Activated naive CD8-positive, alpha-beta T cell treated with anti-CD3 and anti-CD28 coated beads, Interleukin-2, amount 10 ng/mL, durations not matched to agents 7 days and 5 days (primary cell): ENCODE results near the gene HYOU1. TPM values are rescaled to one million over a fixed set of nuclear protein-coding genes. Genes with fewer than 3 reads are reported as not detected.
"Not testable (repeated sequence)": the region's sequence is repeated elsewhere in the genome, so short reads cannot be mapped to it uniquely, and the experiment has no call there.

Experiments used
- ATAC-seq: fragments of 150-1000 bp; cut with Tn5 transposase; one replicate; pipeline ENCODE4 v1.10.0; 2021; ENCODE audit warnings: low read depth, moderate library complexity
- POLR2A ChIA-PET: fragments of 350-600 bp; sonication (Branson Sonifier 250); formaldehyde crosslinking; loops from one replicate; lab custom pipeline; 2021; ENCODE audit warnings: antibody characterized with exemption; lab: Charles Lee
- DNase-seq: peaks from one replicate; pipeline ENCODE4 v3.0.0; 2021
- H3K27ac Mint-ChIP-seq: one replicate; pipeline ENCODE4 v1.8.0; 2022; ENCODE audit warnings: mild to moderate bottlenecking, mixed read lengths
- H3K27me3 Mint-ChIP-seq: one replicate; pipeline ENCODE4 v1.8.0; 2022; ENCODE audit warnings: mild to moderate bottlenecking, moderate library complexity, mixed read lengths
- H3K36me3 Mint-ChIP-seq: one replicate; pipeline ENCODE4 v1.8.0; 2021; ENCODE audit warnings: mild to moderate bottlenecking, mixed read lengths
- H3K4me1 Mint-ChIP-seq: one replicate; pipeline ENCODE4 v1.8.0; 2021; ENCODE audit warnings: mixed read lengths
- H3K4me3 Mint-ChIP-seq: one replicate; pipeline ENCODE4 v1.8.0; 2022; ENCODE audit warnings: mild to moderate bottlenecking, moderate library complexity, mixed read lengths
- H3K9me3 Mint-ChIP-seq: one replicate; pipeline ENCODE4 v1.8.0; 2021; ENCODE audit warnings: mixed read lengths
- total RNA-seq, 2 experiments: library from RNA; stranded (reverse); gene quantifications; one replicate each; pipeline ENCODE4 v1.2.3, GENCODE V29; 2021

HYOU1 gene
- total RNA-seq, 2 experiments from 2014 or later = 76.5 to 83.1 TPM

GRCh38 chr11:119023741-119024140 is 33.3 kb downstream of the HYOU1 start:
- H3K27ac Mint-ChIP-seq = peak overlapping the region; percentile 44
- peaks cover 27% of the 10 kb centered on the region for H3K36me3 Mint-ChIP-seq
- no peak overlapping the region for H3K4me3 Mint-ChIP-seq

DNA sequence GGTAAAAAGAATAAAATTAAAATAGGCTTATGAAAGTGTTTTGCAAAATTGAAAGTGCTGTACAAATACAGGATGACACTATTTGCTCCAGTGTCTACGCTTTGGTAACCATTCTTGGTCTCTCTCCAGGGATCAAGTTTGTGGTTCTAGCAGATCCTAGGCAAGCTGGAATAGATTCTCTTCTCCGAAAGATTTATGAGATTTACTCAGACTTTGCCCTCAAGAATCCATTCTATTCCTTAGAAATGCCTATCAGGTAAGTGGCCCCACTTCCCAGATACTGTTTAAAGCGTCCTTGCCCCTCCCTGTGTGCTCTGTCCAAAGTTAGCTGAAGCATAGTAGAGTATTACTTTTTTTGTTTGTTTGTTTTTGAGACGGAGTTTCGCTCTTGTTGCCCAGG is 35.4 kb downstream of the HYOU1 start:
- POLR2A ChIA-PET = interaction anchor here (0.6 kb wide), 1 partner anchor 62 kb away, joined by 3 read pairs; no protein-coding TSS in a partner anchor
- DNase-seq (no peak), ATAC-seq (no peak)
- Mint-ChIP-seq H3K9me3 (no peaks in the 10 kb centered on the region), H3K36me3 (peaks cover 33% of the 10 kb centered on the region), H3K27me3 (no peaks in the 10 kb centered on the region), H3K4me1 (peaks cover 31% of the 10 kb centered on the region), H3K4me3 (no peak overlapping the region), H3K27ac (no peak overlapping the region)

More at GRCh38 chr11:119023741-119024140, 33.3 kb downstream of the HYOU1 start:
- POLR2A ChIA-PET = interaction anchor here (1.2 to 1.9 kb wide), 2 partner anchors 8 to 44 kb away, joined by 4 read pairs; partner anchors contain the start of gene VPS11
- H3K27me3 Mint-ChIP-seq = no peaks in the 10 kb centered on the region
- H3K4me1 Mint-ChIP-seq = peaks cover 35% of the 10 kb centered on the region
- no peak for DNase-seq
- no peaks in the 10 kb centered on the region for H3K9me3 Mint-ChIP-seq
- no peak for ATAC-seq

GRCh38 chr11:119019996-119020395 is 37.0 kb downstream of the HYOU1 start:
- Mint-ChIP-seq H3K4me1 (peaks cover 38% of the 10 kb centered on the region), H3K27me3 (no peaks in the 10 kb centered on the region), H3K9me3 (no peaks in the 10 kb centered on the region), H3K36me3 (peaks cover 36% of the 10 kb centered on the region), H3K27ac (peak overlapping the region; percentile 100), H3K4me3 (peak overlapping the region; percentile 99)
- DNase-seq (no peak), ATAC-seq (no peak)
- POLR2A ChIA-PET = interaction anchor here (1.8 to 3.9 kb wide), 3 partner anchors 23 to 228 kb away, joined by 4 to 34 read pairs (median 9); partner anchors contain the start of genes CENATAC and HYOU1

- Mint-ChIP-seq H3K9me3 (no peaks in the 10 kb centered on the region), H3K4me3 (peak within 1 kb of the TSS; percentile 99), H3K27ac (peak within 1 kb of the TSS; percentile 100), H3K27me3 (no peaks in the 10 kb centered on the region), H3K36me3 (peaks cover 39% of the 10 kb centered on the region), H3K4me1 (peaks cover 26% of the 10 kb centered on the region)
- DNase-seq = peak; percentile 91
- POLR2A ChIA-PET = interaction anchor here (0.5 to 3.9 kb wide), 23 partner anchors 8 to 582 kb away, joined by 3 to 34 read pairs (median 4); partner anchors contain the start of genes CBL, CENATAC, DDX6 and DPAGT1
- peak; percentile 92 for ATAC-seq
Measured at GRCh38 chr11:119018074-119018938, 38.7 kb downstream of the HYOU1 start, which contains the start of the genes RPS25 and TRAPPC4. TSS of gene RPS25 (minus strand) at chr11:119018343. CDS start at chr11:119018284, 59 bp downstream. TSS of gene TRAPPC4 (plus strand) at chr11:119018766. CDS start at chr11:119018796, 30 bp downstream.

DNA sequence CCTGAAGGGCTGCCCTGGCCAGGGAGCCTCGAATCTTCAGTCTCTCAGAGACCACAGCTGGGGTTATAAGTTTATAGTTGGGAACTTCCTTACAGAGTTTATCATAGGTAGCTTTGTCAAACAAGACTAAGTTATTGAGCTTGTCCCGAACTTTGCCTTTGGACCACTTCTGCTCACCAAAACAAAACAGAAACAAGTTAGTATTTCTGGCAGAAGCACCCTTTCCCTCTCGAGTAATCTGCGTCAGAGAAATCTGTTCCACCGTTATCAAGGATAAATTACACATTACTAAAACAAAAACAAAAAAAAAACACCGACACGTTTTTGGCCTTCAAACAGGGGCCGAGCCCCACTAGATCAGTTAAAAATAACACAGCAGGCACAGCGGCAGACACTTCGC is 39.6 kb downstream of the HYOU1 start:
- not testable (repeated sequence) for H3K9me3 Mint-ChIP-seq, DNase-seq, H3K27me3 Mint-ChIP-seq, ATAC-seq
- Mint-ChIP-seq H3K4me3 (peak overlapping the region; percentile 99), H3K27ac (peak overlapping the region; percentile 100), H3K4me1 (peaks cover 29% of the 10 kb centered on the region), H3K36me3 (peaks cover 43% of the 10 kb centered on the region)
- POLR2A ChIA-PET = interaction anchor here (0.9 to 3.9 kb wide), 5 partner anchors 8 to 89 kb away, joined by 3 to 34 read pairs (median 5); partner anchors contain the start of genes CENATAC and SLC37A4

DNA sequence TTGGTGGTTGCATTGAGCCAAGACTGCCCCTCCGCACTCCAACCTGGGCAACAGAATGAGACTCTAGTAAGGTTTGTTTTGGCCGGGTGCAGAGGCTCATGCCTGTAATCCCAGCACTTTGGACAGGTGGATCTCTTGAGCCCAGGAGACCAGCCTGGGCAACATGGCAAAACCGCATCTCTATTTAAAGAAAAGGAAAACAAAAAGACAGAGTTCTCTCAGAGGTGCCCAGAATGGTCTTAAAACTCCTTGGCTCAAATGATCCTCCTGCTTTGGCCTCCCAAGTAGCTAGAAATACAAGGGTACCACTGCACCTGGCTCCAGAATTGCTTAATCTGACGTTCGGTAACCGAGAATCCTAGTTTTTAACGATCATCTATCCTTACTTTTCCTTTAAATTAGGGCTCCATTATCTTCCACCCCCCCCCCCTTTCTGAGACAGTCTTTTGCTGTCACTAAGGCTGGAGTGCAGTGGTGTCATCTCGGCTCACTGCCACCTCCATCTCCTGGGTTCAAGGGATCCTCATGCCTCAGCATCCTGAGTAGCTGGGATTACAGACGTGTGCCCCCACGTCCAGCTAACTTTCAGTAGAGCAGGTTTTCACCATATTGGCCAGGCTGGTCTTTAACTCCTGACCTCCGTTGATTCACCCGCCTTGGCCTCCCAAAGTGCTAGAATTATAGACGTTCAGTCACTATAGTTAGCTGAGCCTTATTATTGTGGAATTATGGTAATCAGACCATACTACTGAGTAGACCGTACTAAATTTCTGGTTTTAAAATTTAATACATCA is 40.6 kb downstream of the HYOU1 start:
- Mint-ChIP-seq H3K4me1 (peaks cover 28% of the 10 kb centered on the region), H3K4me3 (peak overlapping the region; percentile 99), H3K27me3 (no peaks in the 10 kb centered on the region), H3K36me3 (peaks cover 41% of the 10 kb centered on the region), H3K9me3 (no peaks in the 10 kb centered on the region), H3K27ac (no peak overlapping the region)
- POLR2A ChIA-PET = interaction anchor here (0.8 to 1.3 kb wide), 5 partner anchors 8 to 86 kb away, joined by 3 to 7 read pairs (median 4); partner anchors contain the start of genes CENATAC and VPS11
- DNase-seq (no peak), ATAC-seq (no peak)

DNA sequence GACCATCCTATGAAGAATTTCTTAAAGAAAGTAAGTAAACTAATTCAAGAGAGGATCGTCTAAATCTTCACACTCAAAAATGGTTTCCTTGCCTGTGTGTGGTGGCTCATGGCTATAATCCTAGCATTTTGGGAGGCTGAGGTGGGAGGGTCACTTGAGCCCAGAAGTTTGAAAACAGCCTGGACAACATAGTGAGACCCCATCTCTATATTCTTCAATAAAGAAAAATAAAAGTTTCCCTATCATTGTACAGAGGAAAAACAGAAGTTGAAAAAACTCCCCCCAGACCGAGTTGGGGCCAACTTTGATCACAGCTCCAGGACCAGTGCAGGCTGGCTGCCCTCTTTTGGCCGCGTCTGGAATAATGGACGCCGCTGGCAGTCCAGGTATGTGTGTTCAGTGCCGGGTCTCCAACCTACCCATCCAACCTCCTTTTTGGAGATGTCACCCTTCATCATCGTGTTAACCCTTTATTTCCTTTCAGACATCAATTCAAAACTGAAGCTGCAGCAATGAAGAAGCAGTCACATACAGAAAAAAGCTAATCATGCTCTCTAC is 41.9 kb downstream of the HYOU1 start:
- no peaks in the 10 kb centered on the region for H3K9me3 Mint-ChIP-seq
- peak overlapping the region; percentile 22 for H3K4me3 Mint-ChIP-seq
- H3K36me3 Mint-ChIP-seq = peaks cover 41% of the 10 kb centered on the region
- no peak overlapping the region for H3K27ac Mint-ChIP-seq
- POLR2A ChIA-PET = interaction anchor here (0.6 to 1.3 kb wide), 8 partner anchors 9 to 310 kb away, joined by 3 to 7 read pairs (median 3); partner anchors contain the start of genes CENATAC and VPS11
- no peak for ATAC-seq
- no peak for DNase-seq
- peaks cover 27% of the 10 kb centered on the region for H3K4me1 Mint-ChIP-seq
- H3K27me3 Mint-ChIP-seq = no peaks in the 10 kb centered on the region

DNA sequence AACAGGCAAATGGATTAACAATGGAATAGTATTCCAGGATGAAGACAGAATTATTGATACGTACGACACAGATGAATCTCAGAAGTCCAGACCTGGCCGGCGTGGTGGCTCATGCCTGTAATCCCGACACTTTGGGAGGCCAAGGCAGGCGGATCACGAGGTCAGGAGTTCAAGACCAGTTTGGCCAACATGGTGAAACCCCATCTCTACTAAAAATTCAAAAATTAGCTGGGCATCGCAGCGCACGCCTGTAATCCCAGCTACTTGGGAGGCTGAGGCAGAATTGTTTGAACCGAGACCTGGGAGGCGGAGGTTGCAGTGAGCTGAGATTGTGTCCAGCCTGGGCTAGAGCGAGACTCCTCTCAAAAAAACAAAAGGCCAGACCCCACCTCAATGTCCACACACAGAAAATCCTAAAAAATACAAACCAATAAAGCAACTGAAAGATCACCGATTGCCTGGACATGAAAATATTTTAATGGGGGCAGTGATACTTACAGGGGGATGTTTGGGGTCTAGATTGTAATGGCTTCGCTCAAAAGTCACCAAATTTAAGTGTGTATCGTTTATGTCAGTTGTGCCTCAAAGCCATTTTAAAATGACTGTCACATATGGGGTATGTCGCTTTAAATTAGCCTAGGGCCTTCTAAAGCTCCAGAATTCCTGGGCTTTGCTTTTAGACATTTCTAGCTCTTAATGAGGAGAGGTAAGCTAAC is 42.6 kb downstream of the HYOU1 start:
- POLR2A ChIA-PET = interaction anchor here (0.7 kb wide), 1 partner anchor 16 kb away, joined by 3 read pairs; no protein-coding TSS in a partner anchor
- no peak for DNase-seq
- H3K4me3 Mint-ChIP-seq = no peak overlapping the region
- H3K27ac Mint-ChIP-seq = no peak overlapping the region
- H3K36me3 Mint-ChIP-seq = peaks cover 38% of the 10 kb centered on the region
- H3K9me3 Mint-ChIP-seq = no peaks in the 10 kb centered on the region
- peaks cover 21% of the 10 kb centered on the region for H3K4me1 Mint-ChIP-seq
- H3K27me3 Mint-ChIP-seq = no peaks in the 10 kb centered on the region
- ATAC-seq = no peak

DNA sequence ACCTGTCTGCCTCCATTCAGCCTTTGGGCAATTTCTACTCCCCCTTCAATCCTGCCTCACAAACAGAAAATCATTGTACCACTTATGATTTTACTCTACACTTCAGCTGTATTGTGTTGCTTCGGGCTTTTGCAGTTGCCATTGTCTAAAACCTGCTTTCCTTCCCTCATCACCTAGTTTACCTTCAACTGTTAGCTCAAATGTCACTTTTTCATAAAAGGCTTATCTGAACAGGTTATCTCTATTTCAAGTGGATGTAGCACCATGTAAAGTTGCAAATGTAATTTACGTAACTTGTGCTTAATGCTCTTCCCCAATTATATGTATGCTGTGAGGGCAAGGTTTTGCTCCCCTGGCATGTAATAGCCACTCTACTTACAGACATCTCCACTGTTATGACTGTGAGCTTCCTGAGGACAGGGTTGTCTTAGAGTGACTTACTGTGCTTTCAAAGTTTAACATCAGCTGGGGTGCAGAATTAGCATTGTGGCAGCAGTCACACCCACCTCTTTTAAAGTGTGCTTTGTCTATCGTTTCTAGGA is 44.3 kb downstream of the HYOU1 start:
- Mint-ChIP-seq H3K27me3 (no peaks in the 10 kb centered on the region), H3K27ac (peak overlapping the region; percentile 76), H3K36me3 (peaks cover 35% of the 10 kb centered on the region), H3K4me1 (peaks cover 19% of the 10 kb centered on the region), H3K4me3 (no peak overlapping the region), H3K9me3 (no peaks in the 10 kb centered on the region)
- POLR2A ChIA-PET = interaction anchor here (1.2 kb wide), 1 partner anchor 18 kb away, joined by 4 read pairs; the partner anchor contains the start of gene SLC37A4
- ATAC-seq (no peak), DNase-seq (no peak)

DNA sequence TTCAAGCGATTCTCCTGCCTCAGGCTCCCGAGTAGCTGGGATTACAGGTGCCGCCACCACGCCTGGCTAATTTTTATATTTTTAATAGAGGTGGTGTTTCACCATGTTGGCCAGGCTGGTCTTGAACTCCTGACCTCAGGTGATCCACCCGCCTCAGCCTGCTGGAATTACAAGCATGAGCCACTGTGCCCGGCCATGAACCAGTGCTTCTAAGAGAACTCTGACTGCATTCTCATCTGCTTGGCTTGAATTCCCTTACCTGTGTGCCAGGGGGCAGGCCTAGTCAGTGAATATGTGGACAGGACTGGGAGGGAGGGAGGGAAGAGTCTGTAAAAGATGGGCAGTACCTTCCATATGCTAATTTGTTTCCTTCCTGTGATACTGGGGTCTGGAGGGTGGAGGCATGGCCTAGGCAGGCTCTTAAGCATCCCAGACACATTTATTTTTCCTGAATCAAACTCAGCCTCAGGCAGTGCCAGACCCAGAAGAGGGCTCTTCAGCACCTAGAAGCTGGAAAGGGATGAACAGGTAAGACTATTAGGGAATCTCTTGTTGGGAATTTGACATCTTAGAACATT is 45.4 kb downstream of the HYOU1 start:
- Mint-ChIP-seq H3K27me3 (no peaks in the 10 kb centered on the region), H3K4me1 (peaks cover 20% of the 10 kb centered on the region), H3K27ac (no peak overlapping the region), H3K36me3 (peaks cover 34% of the 10 kb centered on the region), H3K9me3 (no peaks in the 10 kb centered on the region), H3K4me3 (no peak overlapping the region)
- DNase-seq = no peak
- POLR2A ChIA-PET = interaction anchor here (0.6 to 1.7 kb wide), 2 partner anchors 9 to 14 kb away, joined by 4 read pairs; partner anchors contain the start of gene CENATAC
- no peak for ATAC-seq

DNA sequence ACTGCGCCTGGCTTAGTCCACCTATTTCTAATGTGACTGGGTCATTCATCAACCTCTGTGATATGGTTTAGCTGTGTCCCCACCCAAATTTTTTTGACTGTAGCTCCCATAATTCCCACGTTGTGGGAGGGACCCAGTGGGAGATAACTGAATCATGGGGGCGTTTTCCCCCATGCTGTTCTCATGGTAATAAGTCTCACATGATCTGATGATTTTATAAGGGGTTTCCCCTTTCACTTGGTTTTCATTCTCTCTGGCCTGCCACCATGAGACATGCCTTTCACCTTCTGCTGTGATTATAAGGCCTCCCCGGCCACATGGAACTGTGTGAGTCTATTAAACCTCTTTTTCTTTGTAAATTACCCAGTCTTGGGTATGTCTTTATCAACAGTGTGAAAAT is 50.3 kb downstream of the HYOU1 start:
- Mint-ChIP-seq H3K36me3 (peaks cover 16% of the 10 kb centered on the region), H3K27me3 (no peaks in the 10 kb centered on the region), H3K27ac (no peak overlapping the region), H3K4me3 (no peak overlapping the region), H3K9me3 (no peaks in the 10 kb centered on the region), H3K4me1 (peaks cover 5% of the 10 kb centered on the region)
- POLR2A ChIA-PET = interaction anchor here (0.6 kb wide), 1 partner anchor 215 kb away, joined by 3 read pairs; no protein-coding TSS in a partner anchor
- DNase-seq = no peak
- no peak for ATAC-seq
